MM.1S (cell line): ENCODE data around the gene CACNA1I.

Source experiments
- DNase-seq: peaks from one replicate; pipeline ENCODE4 v3.0.0-alpha.2; 2015
- H2AFZ ChIP-seq: fragments of 300-600 bp; sonication (generic); 2 replicates; pipeline ENCODE4 v1.6.0; 2016; ENCODE audit warnings: antibody characterized with exemption, low read length
- H3F3A ChIP-seq: fragments of 300-600 bp; sonication (generic); 2 replicates; pipeline ENCODE4 v1.6.1; 2016; ENCODE audit warnings: mild to moderate bottlenecking, antibody characterized with exemption, low read length, moderate library complexity, mixed read lengths; ENCODE audit not compliant: insufficient read depth
- H3K27ac ChIP-seq: fragments of 300-600 bp; sonication (generic); 2 replicates; pipeline ENCODE4 v1.5.1; 2016; ENCODE audit warnings: mild to moderate bottlenecking, low read length
- H3K27me3 ChIP-seq: fragments of 300-600 bp; sonication (generic); replicated peaks from 2 replicates; pipeline ENCODE4 v1.6.0; 2016; ENCODE audit warnings: low read length; ENCODE audit not compliant: insufficient read depth
- H3K36me3 ChIP-seq: fragments of 300-600 bp; sonication (generic); replicated peaks from 2 replicates; pipeline ENCODE4 v1.6.1; 2016; ENCODE audit warnings: mild to moderate bottlenecking, low read length, mixed read lengths; ENCODE audit not compliant: insufficient read depth
- H3K4me1 ChIP-seq: fragments of 300-600 bp; sonication (generic); 2 replicates; pipeline ENCODE4 v1.6.1; 2016; ENCODE audit warnings: low read length, mixed read lengths
- H3K4me2 ChIP-seq: fragments of 300-600 bp; sonication (generic); 2 replicates; pipeline ENCODE4 v1.6.0; 2016; ENCODE audit warnings: low read depth, low read length
- H3K4me3 ChIP-seq: fragments of 300-600 bp; sonication (generic); 2 replicates; pipeline ENCODE4 v1.5.1; 2016; ENCODE audit warnings: low read length, mixed read lengths
- H3K79me2 ChIP-seq: fragments of 300-600 bp; sonication (generic); 2 replicates; pipeline ENCODE4 v1.6.1; 2016; ENCODE audit warnings: mixed run types, low read length, mixed read lengths
- H3K9ac ChIP-seq: fragments of 300-600 bp; sonication (generic); 2 replicates; pipeline ENCODE4 v1.6.1; 2016; ENCODE audit warnings: low read length, mixed read lengths
- H3K9me2 ChIP-seq: fragments of 300-600 bp; sonication (generic); replicated peaks from 2 replicates; pipeline ENCODE4 v1.6.1; 2016; ENCODE audit warnings: mild to moderate bottlenecking, low read length, mixed read lengths; ENCODE audit not compliant: insufficient read depth
- H3K9me3 ChIP-seq: fragments of 300-600 bp; sonication (generic); replicated peaks from 2 replicates; pipeline ENCODE4 v1.6.1; 2016; ENCODE audit warnings: mild to moderate bottlenecking, low read length, mixed read lengths; ENCODE audit not compliant: insufficient read depth
- H4K20me1 ChIP-seq: fragments of 300-600 bp; sonication (generic); 2 replicates; pipeline ENCODE4 v1.6.1; 2016; ENCODE audit warnings: mild to moderate bottlenecking, low read length, moderate library complexity, mixed read lengths; ENCODE audit not compliant: insufficient read depth
- CTCF ChIP-seq: fragments of 300-600 bp; sonication (generic); IDR thresholded peaks from 2 replicates; pipeline ENCODE4 v1.5.1; 2016; ENCODE audit warnings: antibody characterized with exemption, low read length, mixed read lengths
- EZH2 ChIP-seq: fragments of 300-600 bp; sonication (generic); optimal IDR thresholded peaks from 2 replicates; pipeline ENCODE3; 2017; ENCODE audit warnings: low read depth, mild to moderate bottlenecking, antibody characterized with exemption, low read length, mixed read lengths
- EZH2phosphoT487 ChIP-seq: fragments of 300-600 bp; sonication (generic); IDR thresholded peaks from 2 replicates; pipeline ENCODE4 v1.6.1; 2018; ENCODE audit warnings: antibody characterized with exemption, low read length

CACNA1I gene

GRCh38 chr22:39524089-39524752 is 46.3 kb upstream of the CACNA1I start:
- no peak for DNase-seq
- Histone ChIP-seq H4K20me1 (peaks cover 28% of the 10 kb centered on the region), H3K4me2 (no peak overlapping the region), H2AFZ (no peak overlapping the region), H3K27ac (no peak overlapping the region; the same call in 1 of the 2 replicates), H3K27me3 (no peaks in the 10 kb centered on the region), H3K9me3 (no peaks in the 10 kb centered on the region), H3K36me3 (peaks cover 15% of the 10 kb centered on the region), H3K9me2 (no peaks in the 10 kb centered on the region), H3K79me2 (peaks cover 57% of the 10 kb centered on the region), H3K4me3 (no peak overlapping the region), H3K4me1 (peaks cover 30% of the 10 kb centered on the region), H3F3A (peaks cover 85% of the 10 kb centered on the region), H3K9ac (no peak overlapping the region)
- TF ChIP-seq EZH2 (no peak), EZH2phosphoT487 (no peak), CTCF (no peak)

- no peak overlapping the region for H3K4me2 ChIP-seq
- H3K36me3 ChIP-seq: peaks cover 15% of the 10 kb centered on the region
- H3K4me3 ChIP-seq: no peak overlapping the region
- peaks cover 38% of the 10 kb centered on the region for H3K4me1 ChIP-seq
- no peak overlapping the region for H3K9ac ChIP-seq
- H3K9me3 ChIP-seq: no peaks in the 10 kb centered on the region
- TF ChIP-seq EZH2phosphoT487 (no peak), EZH2 (no peak), CTCF (no peak)
- H3K27ac ChIP-seq: peak overlapping the region; percentile 2; the same call in 1 of the 2 replicates
- H3K27me3 ChIP-seq: no peaks in the 10 kb centered on the region
- peaks cover 28% of the 10 kb centered on the region for H4K20me1 ChIP-seq
- H2AFZ ChIP-seq: no peak overlapping the region
- H3F3A ChIP-seq: peaks cover 90% of the 10 kb centered on the region
- H3K9me2 ChIP-seq: no peaks in the 10 kb centered on the region
- peaks cover 63% of the 10 kb centered on the region for H3K79me2 ChIP-seq
- no peak for DNase-seq
Measured at GRCh38 chr22:39524753-39525657, 45.5 kb upstream of the CACNA1I start.

- H3K79me2 ChIP-seq: peaks cover 65% of the 10 kb centered on the region
Measured at GRCh38 chr22:39525658-39525975, 44.9 kb upstream of the CACNA1I start.

More at GRCh38 chr22:39525658-39525975, 44.9 kb upstream of the CACNA1I start:
- H2AFZ ChIP-seq: no peak overlapping the region
- H3K4me2 ChIP-seq: no peak overlapping the region
- H3K27me3 ChIP-seq: no peaks in the 10 kb centered on the region
- H4K20me1 ChIP-seq: peaks cover 28% of the 10 kb centered on the region
- no peaks in the 10 kb centered on the region for H3K9me3 ChIP-seq
- peaks cover 15% of the 10 kb centered on the region for H3K36me3 ChIP-seq
- H3K27ac ChIP-seq: peak overlapping the region; percentile 2; the same call in 1 of the 2 replicates
- no peak overlapping the region for H3K9ac ChIP-seq
- no peaks in the 10 kb centered on the region for H3K9me2 ChIP-seq
- no peak for TF ChIP-seq CTCF
- TF ChIP-seq EZH2phosphoT487: no peak
- no peak for TF ChIP-seq EZH2
- peaks cover 42% of the 10 kb centered on the region for H3K4me1 ChIP-seq
- peaks cover 89% of the 10 kb centered on the region for H3F3A ChIP-seq
- no peak overlapping the region for H3K4me3 ChIP-seq
- DNase-seq: no peak
